Stimulated activated CD4-positive, alpha-beta T cell treated with anti-CD3 and anti-CD28 coated beads, Interleukin-2, amount 100 ng/mL, for 4 hours (primary cell): ENCODE results near the gene CREB3L2.
"Not testable (repeated sequence)": the region's sequence is repeated elsewhere in the genome, so short reads cannot be mapped to it uniquely, and the experiment has no call there.

Experiments
- DNase-seq: peaks from one replicate; pipeline ENCODE4 v3.0.0-alpha.2; 2020; ENCODE audit warnings: low read depth

The CREB3L2 gene

GRCh38 chr7:137987563-137987962 lies 14.3 kb downstream of the CREB3L2 start:
- no peak for DNase-seq

GRCh38 chr7:137987018-137987349 lies 14.9 kb downstream of the CREB3L2 start:
- DNase-seq: no peak

- no peak for DNase-seq
Measured at GRCh38 chr7:137986252-137987017, 15.5 kb downstream of the CREB3L2 start.

GRCh38 chr7:137985897-137986251 lies 16.0 kb downstream of the CREB3L2 start:
- no peak for DNase-seq

GRCh38 chr7:137985253-137985896 lies 16.5 kb downstream of the CREB3L2 start:
- no peak for DNase-seq

GRCh38 chr7:137984181-137985041 lies 17.5 kb downstream of the CREB3L2 start:
- DNase-seq: no peak

GRCh38 chr7:137983323-137984008 lies 18.4 kb downstream of the CREB3L2 start:
- no peak for DNase-seq

GRCh38 chr7:137982394-137982793 lies 19.5 kb downstream of the CREB3L2 start:
- not testable (repeated sequence) for DNase-seq

- no peak for DNase-seq
Measured at GRCh38 chr7:137981668-137982067, 20.2 kb downstream of the CREB3L2 start.

GRCh38 chr7:137981175-137981574 lies 20.7 kb downstream of the CREB3L2 start:
- no peak for DNase-seq

- no peak for DNase-seq
Measured at GRCh38 chr7:137980308-137980707, 21.6 kb downstream of the CREB3L2 start.

- no peak for DNase-seq
Measured at GRCh38 chr7:137978464-137979237, 23.2 kb downstream of the CREB3L2 start.

GRCh38 chr7:137977173-137977572 lies 24.7 kb downstream of the CREB3L2 start:
- DNase-seq: no peak

GRCh38 chr7:137976696-137977095 lies 25.2 kb downstream of the CREB3L2 start:
- no peak for DNase-seq

- DNase-seq: no peak
Measured at GRCh38 chr7:137976232-137976631, 25.7 kb downstream of the CREB3L2 start.

GRCh38 chr7:137975768-137976167 lies 26.1 kb downstream of the CREB3L2 start:
- no peak for DNase-seq

GRCh38 chr7:137975221-137975620 lies 26.7 kb downstream of the CREB3L2 start:
- no peak for DNase-seq

GRCh38 chr7:137974766-137975165 lies 27.1 kb downstream of the CREB3L2 start:
- no peak for DNase-seq

GRCh38 chr7:137970253-137970975 lies 31.5 kb downstream of the CREB3L2 start:
- no peak for DNase-seq

- no peak for DNase-seq
Measured at GRCh38 chr7:137969828-137970227, 32.1 kb downstream of the CREB3L2 start.

GRCh38 chr7:137968890-137969289 lies 33.0 kb downstream of the CREB3L2 start:
- DNase-seq: no peak
